ENCODE results near the gene TNS2. TPM values are rescaled to one million over a fixed set of nuclear protein-coding genes. Genes with fewer than 3 reads are reported as not detected.
A peak's percentile ranks its signal among the peaks of the same experiment; 100 is the strongest.
"Not testable (repeated sequence)": the region's sequence is repeated elsewhere in the genome, so short reads cannot be mapped to it uniquely, and the experiment has no call there.

The TNS2 gene
- polyA plus RNA-seq, 1 experiment: 73.9 TPM

DNA sequence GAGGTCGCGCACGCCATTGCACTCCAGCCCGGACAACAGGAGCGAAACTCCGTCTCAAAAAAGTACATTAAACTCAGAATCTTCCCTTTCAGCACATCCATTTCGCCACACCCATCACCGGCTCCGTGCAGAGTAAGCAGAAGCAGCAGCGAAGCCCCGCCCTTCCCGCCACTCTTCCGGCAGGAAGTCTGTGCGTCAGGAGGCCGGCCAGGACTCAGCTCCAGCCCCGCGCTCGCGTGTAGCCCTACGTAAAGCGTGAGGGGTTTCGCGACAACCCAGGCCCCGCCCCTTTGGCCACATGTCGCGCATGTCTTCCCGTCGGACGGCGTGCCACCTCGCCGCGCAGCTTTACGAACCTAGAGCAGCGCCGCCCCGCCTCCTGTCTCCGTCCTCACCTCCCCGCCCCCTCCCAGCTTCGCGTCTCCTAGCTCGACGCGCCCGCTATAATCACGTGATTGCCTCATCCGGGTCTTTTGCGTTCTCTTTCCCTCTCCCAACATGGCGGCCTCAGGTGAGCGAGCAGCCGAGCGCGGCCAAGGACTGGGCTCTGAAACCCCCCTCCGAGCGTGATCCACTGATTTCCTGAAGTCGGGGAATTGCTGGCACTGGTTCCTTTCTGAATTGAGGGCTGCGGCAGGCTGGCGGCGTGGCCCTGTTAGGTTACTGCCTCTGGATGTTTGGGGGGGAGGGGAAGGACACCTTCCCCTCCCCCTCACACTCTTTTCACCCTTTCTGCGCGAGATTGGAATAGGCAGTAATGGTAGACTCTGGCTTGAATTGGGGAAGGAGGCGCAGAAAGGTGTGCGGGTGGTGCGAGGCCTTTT lies 43.7 kb upstream of the TNS2 start, which contains the start of gene EIF4B:
Gene EIF4B (plus strand): TSS at position 471 of the 824 bp plus-strand sequence. CDS start 28 bp downstream, at position 499.
- CTCF ChIA-PET: interaction anchor here (0.5 to 1.9 kb wide), 3 partner anchors 42 to 323 kb away, joined by 4 to 11 read pairs (median 5); no protein-coding TSS in a partner anchor
- TF ChIP-seq, protein P1, sequence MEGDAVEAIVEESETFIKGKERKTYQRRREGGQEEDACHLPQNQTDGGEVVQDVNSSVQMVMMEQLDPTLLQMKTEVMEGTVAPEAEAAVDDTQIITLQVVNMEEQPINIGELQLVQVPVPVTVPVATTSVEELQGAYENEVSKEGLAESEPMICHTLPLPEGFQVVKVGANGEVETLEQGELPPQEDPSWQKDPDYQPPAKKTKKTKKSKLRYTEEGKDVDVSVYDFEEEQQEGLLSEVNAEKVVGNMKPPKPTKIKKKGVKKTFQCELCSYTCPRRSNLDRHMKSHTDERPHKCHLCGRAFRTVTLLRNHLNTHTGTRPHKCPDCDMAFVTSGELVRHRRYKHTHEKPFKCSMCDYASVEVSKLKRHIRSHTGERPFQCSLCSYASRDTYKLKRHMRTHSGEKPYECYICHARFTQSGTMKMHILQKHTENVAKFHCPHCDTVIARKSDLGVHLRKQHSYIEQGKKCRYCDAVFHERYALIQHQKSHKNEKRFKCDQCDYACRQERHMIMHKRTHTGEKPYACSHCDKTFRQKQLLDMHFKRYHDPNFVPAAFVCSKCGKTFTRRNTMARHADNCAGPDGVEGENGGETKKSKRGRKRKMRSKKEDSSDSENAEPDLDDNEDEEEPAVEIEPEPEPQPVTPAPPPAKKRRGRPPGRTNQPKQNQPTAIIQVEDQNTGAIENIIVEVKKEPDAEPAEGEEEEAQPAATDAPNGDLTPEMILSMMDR (IDR thresholded peaks at IDR 0.05; ENCODE audit: insufficient read depth, low read depth, low read length): no peak
- Histone ChIP-seq H3K36me3 (ENCODE audit: control insufficient read depth, insufficient read depth, low read length) (no peaks in the 10 kb centered on the region; the same call in 1 of the 2 replicates), H3K27me3 (ENCODE audit: control insufficient read depth, insufficient read depth, low read length) (no peaks in the 10 kb centered on the region), H3K4me3 (ENCODE audit: low read depth, low read length) (peak within 1 kb of the TSS; percentile 99)
- POLR2A ChIA-PET: interaction anchor here (0.6 to 1.0 kb wide), 5 partner anchors 42 to 1409 kb away, joined by 3 to 17 read pairs (median 4); no protein-coding TSS in a partner anchor
- DNase-seq (ENCODE audit: low read depth): peak; percentile 97

DNA sequence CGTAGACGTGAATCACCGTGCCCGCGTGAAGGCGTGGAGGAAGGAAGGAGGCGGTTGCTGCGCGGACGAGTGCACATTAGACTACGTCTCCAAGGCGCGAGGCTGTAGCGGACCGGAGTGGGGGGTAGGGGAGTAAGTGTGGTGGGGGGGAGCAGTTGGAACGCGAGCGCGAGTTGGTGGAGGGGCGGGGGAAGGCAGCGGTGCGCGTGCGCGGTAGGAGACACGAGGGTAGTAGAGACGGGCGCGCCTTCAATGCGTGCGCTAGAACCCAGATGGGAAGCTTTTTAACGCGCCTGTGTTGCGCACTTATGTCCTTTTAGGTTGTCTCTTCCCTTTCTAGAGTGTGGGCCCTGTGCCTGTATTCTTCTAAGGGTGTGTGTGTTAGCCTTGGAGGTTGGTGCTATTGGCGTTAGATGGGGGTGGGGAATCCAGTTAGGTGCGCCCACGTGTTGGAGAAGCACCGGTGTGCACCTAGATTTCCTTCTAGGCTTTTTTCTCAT lies 43.0 kb upstream of the TNS2 start:
- Histone ChIP-seq H3K36me3 (ENCODE audit: control insufficient read depth, insufficient read depth, low read length) (no peaks in the 10 kb centered on the region; the same call in 1 of the 2 replicates), H3K4me3 (ENCODE audit: low read depth, low read length) (peak overlapping the region; percentile 99), H3K27me3 (ENCODE audit: control insufficient read depth, insufficient read depth, low read length) (no peaks in the 10 kb centered on the region)
- ChIA-PET CTCF (interaction anchor here (0.5 to 1.0 kb wide), 2 partner anchors 31 to 322 kb away, joined by 3 to 5 read pairs; no protein-coding TSS in a partner anchor), POLR2A (interaction anchor here (0.6 to 1.0 kb wide), 3 partner anchors 47 to 1432 kb away, joined by 3 to 5 read pairs (median 4); no protein-coding TSS in a partner anchor)
- TF ChIP-seq, protein P1 (IDR thresholded peaks at IDR 0.05; ENCODE audit: insufficient read depth, low read depth, low read length): no peak
- no peak for DNase-seq (ENCODE audit: low read depth)

DNA sequence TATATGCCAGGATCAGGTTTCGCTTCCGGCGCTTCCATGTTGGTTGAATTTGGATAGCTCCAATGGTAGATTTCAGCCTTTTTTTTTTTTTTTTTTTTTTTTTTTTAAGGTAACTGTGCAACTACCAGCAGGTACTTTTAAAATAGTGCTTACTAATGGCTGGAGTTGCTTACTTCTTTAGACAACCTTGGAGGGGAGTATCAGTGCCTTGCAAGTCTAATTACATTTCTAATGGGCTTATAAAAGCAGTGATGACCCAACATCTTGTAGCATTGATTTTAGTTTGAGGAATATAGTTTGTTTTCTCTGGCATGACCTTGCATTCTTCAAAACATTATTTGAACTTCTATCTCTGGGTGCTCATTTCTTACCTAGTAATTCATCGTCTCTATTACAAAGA lies 42.5 kb upstream of the TNS2 start:
- ChIA-PET POLR2A (interaction anchor here (0.6 kb wide), 1 partner anchor 1432 kb away, joined by 5 read pairs; no protein-coding TSS in a partner anchor), CTCF (interaction anchor here (0.9 to 1.0 kb wide), 2 partner anchors 10 to 30 kb away, joined by 3 to 4 read pairs; no protein-coding TSS in a partner anchor)
- H3K27me3 ChIP-seq (ENCODE audit: control insufficient read depth, insufficient read depth, low read length): no peaks in the 10 kb centered on the region
- H3K36me3 ChIP-seq (ENCODE audit: control insufficient read depth, insufficient read depth, low read length): no peaks in the 10 kb centered on the region; the same call in 1 of the 2 replicates
- no peak for DNase-seq (ENCODE audit: low read depth)
- H3K4me3 ChIP-seq (ENCODE audit: low read depth, low read length): peak overlapping the region; percentile 99
- TF ChIP-seq, protein P1 (IDR thresholded peaks at IDR 0.05; ENCODE audit: insufficient read depth, low read depth, low read length): no peak

DNA sequence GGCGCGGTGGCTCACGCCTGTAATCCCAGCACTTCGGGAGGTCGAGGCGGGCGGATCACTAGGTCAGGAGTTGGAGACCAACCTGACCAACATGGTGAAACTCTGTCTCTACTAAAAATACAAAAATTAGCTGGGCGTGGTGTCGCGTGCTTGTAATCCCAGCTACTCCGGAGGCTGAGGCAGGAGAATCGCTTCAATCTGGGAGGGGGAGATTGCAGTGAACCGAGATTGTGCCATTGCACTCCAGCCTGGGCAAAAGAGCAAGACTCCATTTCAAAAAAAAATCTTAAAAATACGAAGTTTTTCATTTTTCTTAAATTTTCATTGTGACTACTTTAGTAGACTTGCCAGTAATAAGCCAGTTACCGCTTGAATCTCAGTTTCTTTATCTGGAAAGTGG lies 41.1 kb upstream of the TNS2 start:
- H3K36me3 ChIP-seq (ENCODE audit: control insufficient read depth, insufficient read depth, low read length); H3K4me3 ChIP-seq (ENCODE audit: low read depth, low read length); H3K27me3 ChIP-seq (ENCODE audit: control insufficient read depth, insufficient read depth, low read length); DNase-seq (ENCODE audit: low read depth); CTCF ChIA-PET: not testable (repeated sequence)
- POLR2A ChIA-PET: interaction anchor here (0.6 kb wide), 1 partner anchor 26 kb away, joined by 20 read pairs; no protein-coding TSS in a partner anchor

DNA sequence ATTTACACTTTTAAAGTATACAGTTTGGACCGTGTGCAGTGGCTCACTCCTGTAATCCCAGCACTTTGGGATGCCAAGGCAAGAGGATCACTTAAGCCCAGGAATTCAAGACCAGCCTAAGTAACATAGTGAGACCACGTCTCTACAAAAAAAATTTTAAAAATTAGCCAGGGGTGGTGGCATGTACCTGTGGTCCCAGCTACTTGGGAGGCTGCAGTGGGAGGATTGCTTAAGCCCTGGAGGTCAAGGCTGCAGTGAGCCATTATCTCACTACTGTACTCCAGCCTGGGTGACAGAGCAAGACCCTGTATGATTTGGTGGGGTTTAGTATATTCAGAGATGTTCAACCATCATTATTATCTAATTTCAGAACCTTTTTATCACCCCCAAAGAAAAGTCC lies 38.9 kb upstream of the TNS2 start:
- DNase-seq (ENCODE audit: low read depth): no peak
- ChIA-PET CTCF (interaction anchor here (1.6 to 1.9 kb wide), 2 partner anchors 28 to 37 kb away, joined by 5 to 11 read pairs; no protein-coding TSS in a partner anchor), POLR2A (no interaction called here)
- Histone ChIP-seq H3K36me3 (ENCODE audit: control insufficient read depth, insufficient read depth, low read length) (no peaks in the 10 kb centered on the region; the same call in none of the 2 replicates), H3K4me3 (ENCODE audit: low read depth, low read length) (no peak overlapping the region), H3K27me3 (ENCODE audit: control insufficient read depth, insufficient read depth, low read length) (no peaks in the 10 kb centered on the region)
- TF ChIP-seq, protein P1 (IDR thresholded peaks at IDR 0.05; ENCODE audit: insufficient read depth, low read depth, low read length): no peak
